CD4-positive, alpha-beta T cell treated with Interleukin-15 for 1 hour (primary cell): ENCODE results near the gene GAD1.

Experiments
- DNase-seq: peaks from one replicate; pipeline ENCODE4 v3.0.0-alpha.2; 2020

Gene GAD1

GRCh38 chr2:170846314-170846713, 29.6 kb downstream of the GAD1 start:
- DNase-seq, result no peak

DNA sequence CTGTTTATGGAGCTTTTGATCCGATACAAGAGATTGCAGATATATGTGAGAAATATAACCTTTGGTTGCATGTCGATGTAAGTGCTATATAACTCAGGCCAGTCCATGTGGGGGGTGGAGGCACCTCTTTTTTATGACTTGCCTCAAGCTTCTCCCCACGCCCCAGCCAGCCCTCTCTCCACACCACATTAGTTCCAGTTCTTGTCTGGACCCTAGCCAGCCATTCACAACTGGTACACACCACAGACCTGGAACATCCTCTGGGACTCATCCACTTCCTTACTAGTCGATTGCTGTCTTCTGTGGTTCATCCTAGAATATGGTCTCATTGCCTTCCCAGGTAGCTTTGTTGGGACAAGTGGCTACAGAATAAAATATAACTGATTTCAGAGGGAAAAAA, 31.0 kb downstream of the GAD1 start:
- DNase-seq, result no peak

GRCh38 chr2:170848587-170848986, 31.9 kb downstream of the GAD1 start:
- DNase-seq, result no peak

GRCh38 chr2:170850251-170850650, 33.6 kb downstream of the GAD1 start:
- DNase-seq, result no peak

- no peak for DNase-seq
These were observed 34.9 kb downstream of the GAD1 start for GRCh38 chr2:170851635-170852034.

- DNase-seq, result no peak
These were observed 39.4 kb downstream of the GAD1 start for GRCh38 chr2:170856066-170856465.

DNA sequence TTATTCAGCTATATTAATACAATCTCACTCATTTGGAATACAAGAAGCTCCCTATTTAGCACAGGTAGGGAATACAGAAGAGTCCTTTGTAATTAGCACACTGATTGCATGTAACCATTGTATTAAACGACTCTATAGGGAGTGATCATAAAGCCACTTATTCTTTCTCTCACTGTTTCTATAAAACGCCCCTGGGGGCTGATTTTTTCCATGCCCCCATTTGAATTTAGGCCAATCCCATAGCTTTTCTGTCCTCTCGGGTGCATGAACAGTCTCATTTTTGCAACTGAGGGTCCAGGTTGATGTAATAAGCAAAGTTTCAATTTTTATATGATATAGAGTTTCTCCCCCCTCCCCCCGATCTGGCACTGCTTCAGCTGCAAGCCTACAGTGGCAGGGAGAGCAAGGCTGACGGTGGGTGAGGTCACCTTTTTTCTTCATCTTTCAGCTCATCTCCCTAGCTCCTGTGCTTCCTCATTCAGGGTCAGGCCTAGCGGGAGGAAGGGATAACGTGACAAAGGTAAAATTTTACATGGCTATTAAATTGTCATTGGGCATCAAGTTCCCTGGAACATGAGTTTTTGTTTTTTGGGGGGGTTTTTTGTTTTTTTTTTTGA, 45.7 kb downstream of the GAD1 start:
- DNase-seq, result no peak

DNA sequence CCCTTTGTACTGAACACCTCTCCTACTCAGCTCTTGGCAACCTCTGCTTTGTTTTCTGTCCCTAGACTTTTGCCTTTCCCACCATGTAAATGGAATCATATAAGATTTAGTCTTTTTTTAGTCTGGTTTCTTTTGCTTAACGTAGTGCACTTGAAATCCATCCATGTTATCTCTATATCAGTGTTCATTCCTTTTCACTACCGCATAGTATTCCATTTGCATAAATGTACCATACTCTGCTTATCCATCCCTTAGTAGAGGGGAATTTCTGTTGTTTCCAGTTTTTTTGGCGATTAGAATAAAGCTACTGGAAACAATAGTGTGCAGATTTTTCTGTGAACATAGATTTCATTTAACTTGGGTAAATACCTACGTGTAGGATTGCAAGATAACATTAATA, 46.4 kb downstream of the GAD1 start:
- DNase-seq, result no peak

- no peak for DNase-seq
These were observed 52.3 kb downstream of the GAD1 start for GRCh38 chr2:170869036-170869435.

GRCh38 chr2:170869461-170869860, 52.8 kb downstream of the GAD1 start:
- DNase-seq, result no peak

- peak; percentile 56 for DNase-seq
These were observed 56.5 kb downstream of the GAD1 start for GRCh38 chr2:170873035-170873692.

- DNase-seq, result no peak
These were observed 61.4 kb downstream of the GAD1 start for GRCh38 chr2:170878066-170878465.

DNA sequence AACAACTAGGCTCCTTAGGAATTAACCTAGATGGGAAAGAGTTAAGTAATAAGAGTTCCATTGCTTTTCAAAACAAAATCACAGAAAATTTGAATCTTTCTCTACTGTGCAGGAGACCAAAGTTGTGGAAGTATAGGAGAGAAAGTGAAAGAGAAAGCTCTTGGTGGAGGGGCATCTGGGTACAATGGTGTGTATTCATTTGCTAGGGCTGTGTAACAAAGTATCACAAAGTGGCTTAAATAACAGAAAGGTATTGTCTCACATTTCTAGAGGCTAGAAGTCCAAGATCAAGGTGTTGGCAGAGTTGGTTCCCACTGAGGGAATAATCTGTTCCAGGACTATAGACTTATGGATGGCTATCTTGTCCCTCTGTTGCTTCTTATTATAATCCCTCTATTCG, 61.8 kb downstream of the GAD1 start:
- DNase-seq, result no peak

DNA sequence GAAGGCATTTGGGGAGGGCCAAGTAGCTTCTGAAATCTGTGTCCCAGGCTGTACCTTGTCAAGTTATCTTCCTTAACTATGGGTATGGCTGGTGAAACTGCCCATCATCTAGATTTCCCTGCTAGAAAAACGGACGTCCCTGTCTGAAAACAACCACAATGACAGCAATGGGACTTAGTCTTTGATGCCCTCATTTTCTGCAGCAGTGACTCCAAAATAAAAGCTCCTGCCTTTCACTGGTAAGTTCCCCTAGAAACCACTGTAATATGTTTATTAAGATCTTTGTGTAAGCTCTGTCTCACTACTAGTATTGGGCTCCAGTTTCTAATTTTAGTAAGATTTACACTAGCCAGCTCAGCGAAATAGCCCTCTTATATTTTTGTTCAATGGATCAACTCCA, 65.2 kb downstream of the GAD1 start:
- no peak for DNase-seq

DNA sequence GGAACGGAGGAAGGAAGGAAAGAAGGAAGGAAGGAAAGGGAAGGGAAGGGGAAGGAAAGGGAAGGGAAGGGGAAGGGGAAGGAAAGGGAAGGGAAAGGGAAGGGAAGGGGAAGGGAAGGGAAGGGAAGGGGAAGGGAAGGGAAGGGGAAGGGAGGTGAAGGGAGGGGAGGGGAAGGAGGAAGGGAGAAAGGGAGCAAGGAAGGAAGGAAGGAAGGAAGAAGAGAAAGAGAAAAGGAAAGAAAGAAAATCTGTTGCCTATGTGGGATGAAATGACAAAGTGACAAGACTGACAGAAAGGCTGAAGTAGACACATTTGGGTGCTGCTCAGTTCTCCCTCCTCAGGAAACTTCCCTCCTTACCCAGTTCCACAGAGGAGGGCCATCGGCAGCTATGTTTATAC, 66.1 kb downstream of the GAD1 start:
- DNase-seq, result no peak

- DNase-seq, result no peak
These were observed 67.0 kb downstream of the GAD1 start for GRCh38 chr2:170883683-170884082.

- no peak for DNase-seq
These were observed 68.6 kb downstream of the GAD1 start for GRCh38 chr2:170885130-170885791.

DNA sequence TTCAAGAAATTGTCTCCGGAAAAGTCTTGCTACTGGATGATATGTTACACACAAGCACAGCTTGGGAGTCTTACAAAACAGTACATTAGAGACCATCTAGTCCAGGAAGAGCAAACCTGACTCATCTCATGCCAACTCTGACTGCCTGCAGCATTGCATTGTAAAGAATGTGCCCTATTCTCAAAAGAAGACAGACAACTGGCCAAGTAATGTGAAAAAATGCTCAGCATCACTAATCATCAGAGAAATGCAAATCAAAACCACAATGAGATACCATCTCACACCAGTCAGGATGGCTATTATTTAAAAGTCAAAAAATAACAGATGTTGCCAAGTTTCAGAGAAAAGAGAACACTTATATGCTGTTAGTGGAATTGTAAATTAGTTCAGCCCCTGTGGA, 69.7 kb downstream of the GAD1 start:
- DNase-seq, result no peak

DNA sequence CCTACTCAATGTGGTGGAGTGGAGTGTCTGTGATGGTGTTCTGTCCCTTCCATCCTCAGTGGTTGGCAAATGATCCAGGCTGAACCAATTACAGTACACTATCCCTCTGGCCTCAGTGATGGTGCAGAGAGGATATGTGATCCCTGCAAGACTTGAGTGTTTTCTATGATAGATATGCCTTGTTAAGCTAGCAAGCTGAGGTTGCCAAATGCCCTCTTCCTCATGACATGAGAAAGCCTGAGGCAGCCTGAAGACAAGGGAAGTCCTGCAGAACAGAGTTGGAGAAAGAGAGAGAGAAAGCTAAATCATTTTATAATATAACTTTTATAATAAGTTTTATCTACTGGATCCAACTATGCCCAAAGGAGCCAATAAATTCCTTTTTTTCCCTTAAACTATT, 70.8 kb downstream of the GAD1 start:
- DNase-seq, result no peak

- DNase-seq, result no peak
These were observed 71.2 kb downstream of the GAD1 start for GRCh38 chr2:170887896-170888295.

DNA sequence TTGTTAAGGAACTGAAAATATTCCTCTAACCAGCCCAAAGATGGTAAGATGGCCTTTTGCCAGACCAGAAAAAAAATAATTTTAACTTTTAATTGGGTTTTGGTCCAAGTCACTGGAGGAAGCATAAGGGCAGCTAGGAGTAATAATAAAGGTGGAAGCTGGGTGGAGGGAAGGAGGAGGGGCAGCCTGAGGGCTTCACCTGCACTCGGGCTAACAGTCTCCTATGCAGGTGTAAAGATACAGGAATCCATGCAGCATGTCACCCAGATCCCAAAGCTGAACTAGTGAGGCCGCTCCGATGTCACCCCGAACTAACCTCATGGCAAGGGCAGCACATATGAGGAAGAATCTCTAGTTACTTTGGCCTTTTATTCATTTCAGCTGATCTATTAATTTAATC, 75.2 kb downstream of the GAD1 start:
- no peak for DNase-seq

- no peak for DNase-seq
These were observed 75.8 kb downstream of the GAD1 start for GRCh38 chr2:170892391-170892951.

- no peak for DNase-seq
These were observed 78.5 kb downstream of the GAD1 start for GRCh38 chr2:170895023-170895757.

GRCh38 chr2:170896622-170897021, 79.9 kb downstream of the GAD1 start:
- no peak for DNase-seq
